ENCODE data around the gene FOXN3. TPM values are rescaled to one million over a fixed set of nuclear protein-coding genes. Genes with fewer than 3 reads are reported as not detected.

FOXN3 gene
- total RNA-seq, 4 donors from 2014 or later: 91.7 to 207 (median 125) TPM

DNA sequence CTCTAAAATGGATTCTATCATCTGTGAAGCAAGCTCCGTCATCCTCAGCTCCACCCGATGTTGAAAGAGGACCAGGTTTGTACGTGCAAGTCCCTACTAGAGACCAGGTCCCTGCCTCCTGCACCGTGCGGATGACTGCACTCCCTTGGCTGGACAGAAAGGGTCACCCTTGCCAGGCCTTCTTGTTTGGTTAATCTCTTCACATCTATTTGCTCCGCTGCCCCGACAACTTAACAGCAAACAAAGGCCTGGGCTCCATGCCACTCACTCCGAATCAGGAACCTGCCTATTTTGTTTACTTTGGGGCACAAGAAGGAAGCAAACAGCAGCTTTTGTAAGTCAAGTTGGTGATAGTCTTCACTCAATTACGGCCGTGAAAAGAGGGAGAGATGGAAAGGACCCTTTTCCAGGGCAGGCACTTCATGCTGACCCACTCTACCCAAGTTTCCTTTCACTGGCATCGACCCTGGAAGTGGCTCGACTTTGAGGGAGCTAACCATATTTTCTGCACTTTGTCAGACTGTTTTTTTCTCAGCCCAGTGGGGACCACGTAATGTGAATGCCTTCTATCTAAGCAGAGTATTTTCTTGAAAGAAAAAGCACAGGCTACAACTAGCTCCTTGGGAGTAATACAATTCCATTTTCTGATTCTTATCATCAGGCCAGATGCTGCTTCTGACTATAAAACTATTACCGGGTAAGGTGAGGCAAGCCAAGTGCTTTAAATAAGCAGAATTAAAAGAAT lies 202.6 kb downstream of the FOXN3 start:
- DNase-seq (ENCODE audit: low spot score) (no peak), ATAC-seq (ENCODE audit: low FRiP score) (no peak)
- TF ChIP-seq CTCF (IDR thresholded peaks at IDR 0.05): no peak

GRCh38 chr14:89212386-89213235 lies 204.4 kb downstream of the FOXN3 start:
- DNase-seq (ENCODE audit: low spot score): no peak
- TF ChIP-seq CTCF (IDR thresholded peaks at IDR 0.05): no peak
- no peak for ATAC-seq (ENCODE audit: low FRiP score)

DNA sequence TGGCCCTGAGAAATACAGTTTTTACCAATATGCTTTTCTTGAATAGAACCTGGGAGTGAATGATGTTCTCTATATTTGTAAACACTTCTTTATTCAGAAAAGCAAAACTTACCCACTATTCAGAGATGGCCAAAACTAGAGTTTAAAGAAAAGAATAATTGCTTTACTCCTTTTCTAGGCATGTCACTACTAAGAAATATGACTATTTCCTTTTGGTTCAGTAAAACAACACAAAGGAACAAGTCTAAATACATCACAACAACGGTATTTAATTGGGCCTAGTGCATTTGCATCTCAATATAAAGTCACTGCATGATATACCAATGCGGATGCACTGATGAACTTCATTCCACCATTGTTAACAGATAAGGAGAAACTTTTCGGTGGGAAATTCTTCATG lies 207.5 kb downstream of the FOXN3 start:
- ATAC-seq (ENCODE audit: low FRiP score): no peak

DNA sequence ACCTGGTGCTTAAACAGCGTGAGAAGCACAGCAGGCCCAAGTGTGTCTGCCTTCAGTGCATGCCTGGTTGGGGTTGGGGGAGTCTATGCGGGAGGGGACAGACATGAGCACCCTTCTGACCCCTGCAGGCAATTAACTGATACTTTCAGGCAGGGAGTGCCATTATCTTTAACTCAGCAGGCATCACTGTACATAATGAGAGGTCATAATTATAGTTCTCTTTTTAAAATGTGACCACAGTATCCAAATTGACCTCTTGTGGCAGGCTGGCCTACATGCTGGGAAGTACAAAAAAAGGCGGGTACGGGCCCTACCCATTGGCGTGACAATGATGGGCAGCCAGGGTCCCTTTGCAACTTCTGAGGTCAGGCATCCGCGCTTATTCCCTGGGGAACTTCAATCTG lies 209.1 kb downstream of the FOXN3 start:
- DNase-seq (ENCODE audit: low spot score) (no peak), ATAC-seq (ENCODE audit: low FRiP score) (no peak)
- TF ChIP-seq CTCF (IDR thresholded peaks at IDR 0.05): no peak

More for the DNA sequence above, 207.5 kb downstream of the FOXN3 start:
- DNase-seq (ENCODE audit: low spot score): no peak
- TF ChIP-seq CTCF (IDR thresholded peaks at IDR 0.05): no peak

GRCh38 chr14:89206389-89207031 lies 210.5 kb downstream of the FOXN3 start:
- no peak for TF ChIP-seq CTCF (IDR thresholded peaks at IDR 0.05)
- DNase-seq (ENCODE audit: low spot score): no peak
- ATAC-seq (ENCODE audit: low FRiP score): no peak

GRCh38 chr14:89205137-89205740 lies 211.8 kb downstream of the FOXN3 start:
- ATAC-seq (ENCODE audit: low FRiP score): no peak
- DNase-seq (ENCODE audit: low spot score): no peak
- no peak for TF ChIP-seq CTCF (IDR thresholded peaks at IDR 0.05)

Measured in omental fat pad (tissue), 4 donors.